Vagina (tissue), 2 donors: ENCODE data around the gene HDAC11. TPM values are rescaled to one million over a fixed set of nuclear protein-coding genes. Genes with fewer than 3 reads are reported as not detected.

Experiments used
- DNase-seq, 2 donors: peaks; one replicate each; pipeline ENCODE4 v3.0.0-alpha.2; 2017; ENCODE audit errors: extremely low spot score in 2 of 2
- H3K27ac ChIP-seq: fragments of 200-600 bp; sonication (generic); one replicate; pipeline ENCODE4 v1.5.1; 2019
- H3K27me3 ChIP-seq: fragments of 200-600 bp; sonication (generic); one replicate; pipeline ENCODE4 v1.5.1; 2019
- H3K36me3 ChIP-seq, 2 donors: fragments of 200-600 bp; sonication (generic); one replicate each; pipeline ENCODE4 v1.5.1; 2017 to 2019
- H3K4me1 ChIP-seq: fragments of 200-600 bp; sonication (generic); one replicate; pipeline ENCODE4 v1.5.1; 2019
- H3K4me3 ChIP-seq, 2 donors: fragments of 200-600 bp; sonication (generic); 1 replicate in 1 of 2; 2 replicates in 1 of 2; pipeline ENCODE4 v1.5.1; 2016 to 2019
- H3K9me3 ChIP-seq: fragments of 200-600 bp; sonication (generic); one replicate; pipeline ENCODE4 v1.5.1; 2019
- POLR2A ChIP-seq, 2 donors: fragments of 450-650 bp; IDR thresholded peaks; one replicate each; pipeline ENCODE4 v1.6.1; 2017; ENCODE audit warnings: antibody characterized with exemption in 2 of 2, mild to moderate bottlenecking in 2 of 2, moderate library complexity in 2 of 2
- POLR2AphosphoS5 ChIP-seq, 2 donors: sonication (generic); formaldehyde crosslinking; IDR thresholded peaks; one replicate each; pipeline ENCODE4 v1.9.0; 2017; ENCODE audit warnings: antibody characterized with exemption in 2 of 2, mild to moderate bottlenecking in 2 of 2, low read depth in 1 of 2; ENCODE audit not compliant: insufficient read depth in 1 of 2
- intact Hi-C: fragments of 100-400 bp; cut with DNase I; formaldehyde crosslinking; loops from one replicate; pipeline ENCODE4 v1.15.1; 2023
- total RNA-seq: library from RNA; depleted of rRNA; stranded (reverse); fragments of >200 nt; gene quantifications from one replicate; pipeline ENCODE4 v1.2.3, GENCODE V29; 2016
- TF ChIP-seq, protein P1 (sequence below), 3 experiments: fragments of 450-650 bp in 2 of 3; fragments of 200-600 bp in 1 of 3; sonication (generic) in 1 of 3; IDR thresholded peaks; one replicate each; pipeline ENCODE4 v1.5.1; 2017 to 2019; ENCODE audit warnings: antibody characterized with exemption in 3 of 3, mild to moderate bottlenecking in 2 of 3, moderate library complexity in 2 of 3

Gene HDAC11
- total RNA-seq, 1 donor from 2014 or later: 12.0 TPM

DNA sequence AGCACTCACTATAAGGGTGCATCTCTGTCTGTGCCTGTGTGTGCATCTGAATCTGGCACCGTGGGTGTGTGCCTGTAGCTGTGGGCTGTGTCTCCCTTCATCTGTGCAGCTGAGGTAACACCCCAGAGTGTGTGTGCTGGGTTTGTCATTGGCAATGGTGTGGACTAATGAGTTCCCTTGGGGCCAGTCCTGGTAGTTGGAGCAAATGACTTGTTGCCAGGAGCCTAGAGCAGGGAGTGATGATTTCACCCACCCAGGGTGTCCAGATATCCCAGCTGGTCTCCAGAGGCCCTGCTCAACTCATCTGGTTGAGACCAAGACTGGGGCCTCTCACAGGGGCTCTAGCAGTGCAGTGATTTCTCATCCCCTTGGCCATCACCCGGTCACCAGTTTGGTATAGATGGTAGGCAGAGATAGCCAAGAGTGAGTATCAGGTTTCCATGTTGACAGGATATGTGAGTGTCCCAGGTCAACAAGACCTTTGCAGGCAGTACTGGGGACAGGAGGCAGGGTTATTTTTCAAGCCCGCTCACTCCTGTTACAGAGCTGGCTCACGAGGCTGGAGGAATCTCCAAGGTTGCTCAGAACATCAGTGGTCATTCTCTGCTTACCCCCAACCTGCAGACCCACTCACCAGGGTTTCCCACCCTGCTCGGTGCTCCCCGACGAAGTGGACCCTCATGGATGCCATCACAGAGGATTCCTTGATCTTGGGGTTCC is 4.1 kb upstream of the HDAC11 start:
- peak in 1 of 2 donors; percentile 87 for DNase-seq
- intact Hi-C loops: no loop called here
- H3K4me3 ChIP-seq: no peak overlapping the region
- H3K4me1 ChIP-seq: peaks cover 6% of the 10 kb centered on the region
- no peak overlapping the region for H3K27ac ChIP-seq
- TF ChIP-seq POLR2A (IDR thresholded peaks at IDR 0.05): no peak
- TF ChIP-seq, protein P1, sequence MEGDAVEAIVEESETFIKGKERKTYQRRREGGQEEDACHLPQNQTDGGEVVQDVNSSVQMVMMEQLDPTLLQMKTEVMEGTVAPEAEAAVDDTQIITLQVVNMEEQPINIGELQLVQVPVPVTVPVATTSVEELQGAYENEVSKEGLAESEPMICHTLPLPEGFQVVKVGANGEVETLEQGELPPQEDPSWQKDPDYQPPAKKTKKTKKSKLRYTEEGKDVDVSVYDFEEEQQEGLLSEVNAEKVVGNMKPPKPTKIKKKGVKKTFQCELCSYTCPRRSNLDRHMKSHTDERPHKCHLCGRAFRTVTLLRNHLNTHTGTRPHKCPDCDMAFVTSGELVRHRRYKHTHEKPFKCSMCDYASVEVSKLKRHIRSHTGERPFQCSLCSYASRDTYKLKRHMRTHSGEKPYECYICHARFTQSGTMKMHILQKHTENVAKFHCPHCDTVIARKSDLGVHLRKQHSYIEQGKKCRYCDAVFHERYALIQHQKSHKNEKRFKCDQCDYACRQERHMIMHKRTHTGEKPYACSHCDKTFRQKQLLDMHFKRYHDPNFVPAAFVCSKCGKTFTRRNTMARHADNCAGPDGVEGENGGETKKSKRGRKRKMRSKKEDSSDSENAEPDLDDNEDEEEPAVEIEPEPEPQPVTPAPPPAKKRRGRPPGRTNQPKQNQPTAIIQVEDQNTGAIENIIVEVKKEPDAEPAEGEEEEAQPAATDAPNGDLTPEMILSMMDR (IDR thresholded peaks at IDR 0.05): no peak
- no peak for TF ChIP-seq POLR2AphosphoS5 (IDR thresholded peaks at IDR 0.05; ENCODE audit: insufficient read depth in 1 of 2, low read depth in 1 of 2)
- H3K36me3 ChIP-seq: no peaks in the 10 kb centered on the region
- H3K27me3 ChIP-seq: no peaks in the 10 kb centered on the region
- H3K9me3 ChIP-seq: no peaks in the 10 kb centered on the region

DNA sequence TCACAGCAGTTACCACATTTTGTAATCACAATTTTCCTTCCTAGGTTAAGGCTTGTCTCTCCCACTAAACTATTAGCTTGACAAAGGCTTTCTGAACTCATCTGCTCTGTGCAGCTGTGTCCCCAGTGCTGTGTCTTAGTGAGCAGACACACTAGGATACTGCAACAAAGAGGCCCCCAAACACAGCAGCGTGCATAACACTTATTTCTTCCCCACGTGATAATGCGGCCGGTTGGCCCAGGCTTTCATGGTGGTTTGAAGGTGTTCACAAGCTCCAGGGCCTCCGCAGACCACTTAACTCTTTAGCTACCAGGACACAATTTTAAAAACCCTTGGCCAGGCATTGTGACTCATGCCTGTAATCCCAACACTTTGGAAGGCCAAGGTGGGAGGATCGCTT is 2.2 kb upstream of the HDAC11 start:
- no peak overlapping the region for H3K4me3 ChIP-seq
- intact Hi-C loops: no loop called here
- no peaks in the 10 kb centered on the region for H3K36me3 ChIP-seq

DNA sequence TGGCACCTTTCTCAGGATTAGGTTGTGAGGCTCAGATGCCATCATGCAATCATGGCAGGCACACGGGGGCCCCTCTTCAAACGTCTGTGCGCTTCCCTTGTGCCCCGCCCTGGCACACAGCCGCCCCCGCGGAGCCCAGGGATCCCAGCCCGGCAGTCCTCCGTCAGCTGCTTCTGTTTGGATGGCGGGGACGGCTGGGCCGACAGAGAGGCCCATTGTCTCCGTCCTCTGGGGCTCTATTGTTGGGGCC is 849 bp upstream of the HDAC11 start:
- Histone ChIP-seq H3K9me3 (no peaks in the 10 kb centered on the region), H3K36me3 (no peaks in the 10 kb centered on the region), H3K27ac (peak overlapping the region; percentile 85), H3K4me1 (peaks cover 31% of the 10 kb centered on the region), H3K27me3 (no peaks in the 10 kb centered on the region), H3K4me3 (peak overlapping the region; percentile 63 to 96)
- intact Hi-C loops: no loop called here
- DNase-seq: no peak
- TF ChIP-seq POLR2A (IDR thresholded peaks at IDR 0.05): no peak
- TF ChIP-seq, protein P1 (IDR thresholded peaks at IDR 0.05): no peak
- TF ChIP-seq POLR2AphosphoS5 (IDR thresholded peaks at IDR 0.05; ENCODE audit: insufficient read depth in 1 of 2, low read depth in 1 of 2): no peak

More for the DNA sequence above, 2.2 kb upstream of the HDAC11 start:
- Histone ChIP-seq H3K27me3 (no peaks in the 10 kb centered on the region), H3K9me3 (no peaks in the 10 kb centered on the region), H3K27ac (no peak overlapping the region), H3K4me1 (peaks cover 22% of the 10 kb centered on the region)
- DNase-seq: no peak
- TF ChIP-seq, protein P1 (IDR thresholded peaks at IDR 0.05): no peak
- TF ChIP-seq POLR2A (IDR thresholded peaks at IDR 0.05) (no peak), POLR2AphosphoS5 (IDR thresholded peaks at IDR 0.05; ENCODE audit: insufficient read depth in 1 of 2, low read depth in 1 of 2) (no peak)

DNA sequence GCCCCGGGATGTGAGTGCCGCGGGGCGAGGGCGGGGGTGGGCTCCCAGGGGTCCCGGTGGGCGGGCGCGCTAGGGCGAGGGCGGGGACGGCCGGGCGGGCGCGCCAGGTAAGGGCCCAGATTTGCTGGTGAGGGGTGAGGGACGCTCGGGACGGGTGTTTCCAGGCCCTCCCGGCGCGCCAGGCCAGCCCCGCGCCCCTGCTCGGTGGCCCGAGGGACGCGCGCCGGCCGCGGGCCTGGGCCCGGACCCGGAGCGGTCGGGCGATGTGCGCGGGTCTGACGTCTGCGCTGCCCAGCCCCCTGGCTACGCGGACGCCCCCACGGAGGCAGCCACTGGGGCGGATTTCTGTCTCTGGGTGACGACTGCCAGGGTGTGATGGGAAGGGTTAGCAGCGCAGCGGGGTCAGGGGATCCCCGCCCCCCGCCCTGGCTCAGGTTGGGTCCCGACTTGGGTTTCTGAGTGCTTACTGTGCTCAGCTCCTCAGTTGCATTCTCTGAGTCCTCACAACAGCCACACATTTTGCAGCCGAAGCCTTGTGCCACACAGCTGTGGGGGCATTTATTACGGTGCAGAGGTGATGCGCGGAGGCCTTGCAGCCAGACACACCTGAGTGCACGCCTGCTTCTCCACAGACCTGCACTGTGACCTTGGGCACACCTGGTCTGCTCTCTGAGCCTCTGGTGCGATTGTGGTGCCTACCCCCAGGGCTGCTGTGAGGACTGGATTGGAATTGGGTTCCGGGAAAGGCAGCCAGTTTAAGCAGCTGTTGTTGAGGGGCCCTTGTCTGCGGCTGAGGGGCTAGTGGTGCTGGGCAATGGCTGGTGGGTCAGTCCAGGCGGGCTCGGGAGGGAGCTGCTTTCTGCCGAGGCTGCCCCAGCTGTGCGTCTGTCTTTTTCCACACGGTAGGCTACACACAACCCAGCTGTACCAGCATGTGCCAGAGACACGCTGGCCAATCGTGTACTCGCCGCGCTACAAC is 523 bp downstream of the HDAC11 start:
- H3K4me3 ChIP-seq: peak overlapping the region; percentile 63 to 96
- peaks cover 45% of the 10 kb centered on the region for H3K4me1 ChIP-seq
- peak overlapping the region; percentile 81 for H3K27ac ChIP-seq
- DNase-seq: no peak
- no peaks in the 10 kb centered on the region for H3K9me3 ChIP-seq
- intact Hi-C loops: no loop called here
- no peaks in the 10 kb centered on the region for H3K36me3 ChIP-seq
- H3K27me3 ChIP-seq: no peaks in the 10 kb centered on the region
- TF ChIP-seq POLR2AphosphoS5 (IDR thresholded peaks at IDR 0.05; ENCODE audit: insufficient read depth in 1 of 2, low read depth in 1 of 2) (no peak), POLR2A (IDR thresholded peaks at IDR 0.05) (no peak)
- TF ChIP-seq, protein P1 (IDR thresholded peaks at IDR 0.05): no peak
